NOMO-1 treated with dmso at 0.1 percent for 144 hours (cell line): ENCODE measurements around the gene ARHGAP44.

Source experiments
- DNase-seq: peaks from one replicate; lab custom pipeline; 2025; ENCODE audit not compliant: unreplicated experiment; lab: John Stamatoyannopoulos, UW

The ARHGAP44 gene

GRCh38 chr17:12992676-12993075, 203.4 kb downstream of the ARHGAP44 start:
- DNase-seq = no peak

- DNase-seq = no peak
Observed at GRCh38 chr17:12993631-12994030, 204.3 kb downstream of the ARHGAP44 start.

GRCh38 chr17:12994341-12995074, 205.2 kb downstream of the ARHGAP44 start:
- DNase-seq = no peak

- no peak for DNase-seq
Observed at GRCh38 chr17:12995106-12995895, 206.0 kb downstream of the ARHGAP44 start.

- no peak for DNase-seq
Observed at GRCh38 chr17:12995896-12996295, 206.6 kb downstream of the ARHGAP44 start.

- no peak for DNase-seq
Observed at GRCh38 chr17:12996357-12996756, 207.1 kb downstream of the ARHGAP44 start.

- DNase-seq = no peak
Observed at GRCh38 chr17:12996941-12997340, 207.6 kb downstream of the ARHGAP44 start.

- no peak for DNase-seq
Observed at GRCh38 chr17:12998461-12998860, 209.2 kb downstream of the ARHGAP44 start.

GRCh38 chr17:12998874-12999273, 209.6 kb downstream of the ARHGAP44 start:
- no peak for DNase-seq

GRCh38 chr17:13000561-13000960, 211.3 kb downstream of the ARHGAP44 start:
- no peak for DNase-seq

- DNase-seq = no peak
Observed at GRCh38 chr17:13001991-13002615, 212.8 kb downstream of the ARHGAP44 start.

GRCh38 chr17:13002761-13003453, 213.6 kb downstream of the ARHGAP44 start:
- no peak for DNase-seq

- DNase-seq = no peak
Observed at GRCh38 chr17:13003454-13003851, 214.2 kb downstream of the ARHGAP44 start.

GRCh38 chr17:13003927-13004326, 214.6 kb downstream of the ARHGAP44 start:
- no peak for DNase-seq

GRCh38 chr17:13004336-13004735, 215.0 kb downstream of the ARHGAP44 start:
- DNase-seq = no peak

GRCh38 chr17:13005530-13005929, 216.2 kb downstream of the ARHGAP44 start:
- no peak for DNase-seq

GRCh38 chr17:13008461-13008860, 219.2 kb downstream of the ARHGAP44 start:
- DNase-seq = no peak

- no peak for DNase-seq
Observed at GRCh38 chr17:13010959-13011358, 221.7 kb downstream of the ARHGAP44 start.

GRCh38 chr17:13014801-13015200, 225.5 kb downstream of the ARHGAP44 start:
- no peak for DNase-seq

GRCh38 chr17:13016881-13017654, 227.8 kb downstream of the ARHGAP44 start:
- peak; percentile 29 for DNase-seq
